Measurements from ENCODE around the gene ARHGAP15.

The ARHGAP15 gene

DNA sequence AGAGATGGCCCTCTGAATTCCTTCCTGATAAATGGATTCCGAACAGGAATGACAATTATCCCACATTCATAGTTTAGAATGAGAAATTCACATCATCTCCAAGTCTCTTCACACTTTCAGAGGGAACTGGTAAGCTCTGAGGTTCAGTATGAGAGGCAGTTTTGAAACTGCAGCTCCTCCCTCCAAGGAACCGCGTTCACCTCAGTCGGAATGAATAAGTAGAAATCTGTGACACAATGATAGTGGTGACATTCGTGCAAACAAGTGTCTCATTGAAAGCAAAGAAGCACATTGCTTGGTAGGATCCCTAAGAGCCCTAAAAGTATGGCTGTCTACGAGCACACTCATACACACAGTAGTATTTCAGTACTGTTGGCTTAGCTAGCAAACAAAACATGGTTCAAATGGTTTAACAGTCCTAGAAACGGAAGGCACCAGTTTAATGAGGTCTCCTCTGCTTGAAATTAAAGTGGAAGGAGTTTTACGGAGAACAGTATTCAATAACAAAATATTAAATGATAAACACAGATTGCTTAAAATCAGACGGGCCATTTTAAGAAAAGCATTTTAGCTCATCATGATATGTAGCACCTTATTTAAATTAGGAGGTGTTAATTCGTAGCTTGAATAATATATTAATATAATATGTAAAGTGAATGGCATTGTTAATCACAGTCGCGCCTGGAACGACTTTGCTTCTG, 225.0 kb downstream of the ARHGAP15 start:
- FAIRE-seq: no peak

DNA sequence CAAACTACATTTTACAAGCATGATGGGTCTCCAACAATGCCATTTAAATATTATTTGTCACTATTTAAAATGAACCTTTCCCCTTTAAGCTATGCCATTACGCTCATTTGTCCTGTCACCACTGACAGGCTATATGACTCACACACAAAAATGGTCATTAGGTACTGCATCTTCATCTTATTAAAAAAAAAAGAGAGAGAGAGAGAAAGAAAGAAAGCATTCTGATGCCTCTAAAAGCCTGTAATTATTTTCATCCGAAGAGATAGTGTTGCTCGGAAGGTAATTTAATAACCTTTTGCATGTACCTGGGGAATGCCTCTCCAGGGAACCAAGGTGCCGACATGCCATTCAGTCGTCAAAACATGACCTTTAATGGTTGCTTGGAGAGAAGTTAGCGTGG, 226.7 kb downstream of the ARHGAP15 start:
- FAIRE-seq: no peak

DNA sequence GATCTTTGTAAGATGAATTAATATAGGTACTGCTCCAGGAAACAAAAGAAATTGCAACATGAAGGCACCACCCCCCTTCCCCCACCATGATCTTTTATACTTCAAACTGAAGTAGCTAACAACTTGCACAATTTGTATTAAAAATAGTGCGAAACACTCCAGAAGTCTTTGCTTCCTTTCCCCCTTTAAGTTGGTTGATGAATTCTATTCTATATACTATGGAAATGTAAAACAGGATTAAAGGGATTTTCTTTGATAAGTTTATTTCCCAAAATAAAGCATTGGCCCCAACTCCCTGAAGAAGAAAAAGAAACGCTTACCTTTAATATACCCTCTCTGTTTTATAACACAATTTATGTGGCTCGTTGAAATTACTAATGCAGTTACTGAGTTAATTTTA, 227.1 kb downstream of the ARHGAP15 start:
- FAIRE-seq: no peak

DNA sequence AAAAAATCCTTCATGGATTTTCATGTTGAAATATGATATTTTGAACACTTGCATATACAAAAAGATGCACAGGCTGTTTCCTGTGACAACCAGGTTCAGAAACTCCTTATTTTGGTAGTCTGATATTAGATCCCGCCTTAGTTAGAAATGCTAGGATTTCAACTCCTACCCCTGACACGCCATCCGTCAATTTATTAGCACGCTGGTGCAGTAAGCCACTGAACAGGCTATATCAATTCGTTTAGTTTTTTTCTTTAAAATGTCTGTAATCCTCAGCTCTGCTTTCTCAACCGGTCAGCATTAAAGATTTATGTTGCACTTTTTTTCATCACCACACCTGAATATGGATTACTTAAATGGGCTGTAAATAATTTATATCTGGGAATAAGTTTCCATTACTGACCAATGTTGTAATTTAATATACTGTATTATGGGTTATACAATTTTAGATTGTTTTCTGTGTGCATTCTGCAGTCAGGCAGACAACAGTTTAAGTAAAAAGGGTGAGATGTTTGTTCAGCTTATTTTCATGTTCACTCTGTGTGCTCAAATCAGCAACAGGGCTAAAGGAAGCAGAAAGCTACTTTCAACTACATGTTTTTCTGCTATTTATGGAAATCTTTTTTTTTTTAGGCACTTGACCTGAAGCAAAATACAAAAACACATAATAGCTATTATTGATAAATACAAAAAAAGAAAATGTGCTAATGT, 227.7 kb downstream of the ARHGAP15 start:
- no peak for FAIRE-seq

DNA sequence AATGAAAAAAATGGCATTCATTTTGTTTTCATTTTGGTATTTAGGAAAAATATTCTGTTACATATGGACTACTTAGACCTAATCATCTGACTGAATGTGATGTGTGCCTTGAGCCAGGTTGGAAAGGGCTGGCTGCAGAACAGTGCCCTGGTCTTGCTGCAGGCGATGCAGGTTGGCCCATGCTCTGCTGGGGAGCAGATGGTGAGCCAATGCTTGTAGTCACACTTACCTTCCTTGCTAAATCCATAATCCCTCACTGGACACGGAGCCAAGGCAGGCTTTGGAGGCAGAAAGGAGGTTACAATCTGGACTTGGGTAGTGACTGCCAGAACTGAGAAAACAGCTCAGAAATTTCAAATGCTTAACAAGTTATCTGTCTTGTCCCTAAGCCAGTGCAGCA, 228.7 kb downstream of the ARHGAP15 start:
- no peak for FAIRE-seq

DNA sequence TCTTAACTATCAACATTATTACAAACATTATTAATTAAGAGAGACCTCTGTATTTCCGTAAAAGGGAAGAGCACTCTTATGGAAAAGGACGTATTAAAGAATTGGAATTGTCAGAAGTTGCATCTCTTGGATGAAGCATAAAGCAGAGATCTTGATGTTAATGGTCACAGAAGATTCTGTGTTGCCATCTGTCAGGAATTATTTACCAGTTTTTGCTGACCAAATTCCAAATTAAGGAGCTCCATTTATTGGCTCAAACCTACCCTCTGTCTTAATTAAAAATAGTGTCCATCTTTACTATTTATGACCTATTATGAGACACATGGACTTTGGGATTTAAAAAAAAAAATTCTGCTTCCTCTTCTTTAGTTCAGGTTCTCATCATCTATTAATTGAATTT, 232.1 kb downstream of the ARHGAP15 start:
- FAIRE-seq: no peak

DNA sequence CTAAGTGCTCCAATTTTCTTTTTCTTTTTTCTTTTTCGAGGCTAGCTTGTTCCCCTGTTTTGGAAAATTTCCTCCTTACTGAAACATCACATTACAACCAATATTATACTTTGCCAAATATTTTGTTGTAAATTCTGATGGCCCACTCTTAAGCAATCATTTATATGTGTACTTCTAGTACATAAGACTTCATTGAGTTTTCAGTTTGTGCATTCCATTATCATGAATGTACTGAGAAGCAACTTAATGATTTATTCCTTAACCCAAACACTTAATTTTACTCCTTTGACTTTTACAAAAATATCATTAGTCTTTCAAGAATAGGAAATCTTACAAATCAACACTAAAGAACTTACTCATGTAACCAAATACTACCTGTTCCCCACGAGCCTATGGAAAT, 242.4 kb downstream of the ARHGAP15 start:
- no peak for FAIRE-seq

DNA sequence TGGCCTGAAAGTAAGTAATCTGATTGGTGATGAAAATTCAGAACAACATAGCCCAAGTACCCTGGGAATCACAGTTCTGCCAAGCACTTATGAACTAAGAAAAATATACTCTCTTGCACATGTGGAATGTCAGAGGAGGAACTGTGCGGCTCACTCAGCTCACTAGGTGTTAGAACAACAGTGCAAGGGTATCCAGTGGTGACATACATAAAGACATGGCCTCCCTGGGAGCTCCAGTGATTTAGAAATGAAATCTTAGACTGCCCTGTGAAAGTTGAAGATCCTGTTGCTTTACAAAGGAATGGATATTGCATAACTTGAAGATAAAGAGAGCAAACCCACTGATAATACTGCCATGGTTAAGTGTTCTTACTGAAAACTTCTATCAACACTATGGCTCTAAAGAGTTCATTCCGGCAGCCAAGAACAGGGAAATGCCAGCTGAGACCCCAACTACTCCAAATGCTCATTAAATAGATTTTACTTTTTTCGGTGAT, 246.2 kb downstream of the ARHGAP15 start:
- FAIRE-seq: no peak

DNA sequence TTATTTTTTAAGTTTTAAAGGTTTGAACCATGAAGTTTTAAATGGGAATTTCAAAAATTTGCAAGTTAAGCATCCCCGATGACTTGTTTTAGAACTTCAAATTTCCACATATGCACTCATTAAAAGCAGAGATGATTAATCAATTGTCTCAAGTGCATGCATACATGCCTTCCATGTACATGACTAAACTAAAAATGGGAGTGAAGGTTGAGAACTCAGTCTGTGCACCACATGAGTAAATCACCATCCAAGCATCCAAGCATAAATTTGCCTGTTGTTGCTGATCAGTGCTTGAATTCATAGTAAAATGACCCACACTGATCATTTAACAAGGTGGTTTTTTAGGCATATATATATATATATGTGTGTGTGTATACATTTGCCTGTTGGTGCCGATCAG, 249.8 kb downstream of the ARHGAP15 start:
- FAIRE-seq: no peak

DNA sequence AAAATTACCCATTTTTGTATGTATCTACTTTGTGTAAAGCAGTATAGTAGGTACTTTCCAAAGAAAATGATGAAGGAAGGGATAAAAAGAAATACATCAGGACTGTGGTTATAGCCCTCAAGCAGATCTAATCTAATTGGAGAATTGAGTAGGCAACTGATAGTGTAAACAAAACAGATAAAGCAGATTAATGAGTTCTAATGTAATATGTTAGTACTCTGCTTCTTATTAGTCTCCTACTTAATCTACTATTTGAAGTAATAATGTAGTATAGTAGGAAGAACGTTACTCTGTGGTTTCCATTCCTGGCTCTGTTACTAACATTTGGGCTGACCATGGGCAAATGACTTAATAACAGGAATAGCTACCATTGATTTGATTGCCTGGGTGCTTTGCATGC, 250.7 kb downstream of the ARHGAP15 start:
- FAIRE-seq: no peak

DNA sequence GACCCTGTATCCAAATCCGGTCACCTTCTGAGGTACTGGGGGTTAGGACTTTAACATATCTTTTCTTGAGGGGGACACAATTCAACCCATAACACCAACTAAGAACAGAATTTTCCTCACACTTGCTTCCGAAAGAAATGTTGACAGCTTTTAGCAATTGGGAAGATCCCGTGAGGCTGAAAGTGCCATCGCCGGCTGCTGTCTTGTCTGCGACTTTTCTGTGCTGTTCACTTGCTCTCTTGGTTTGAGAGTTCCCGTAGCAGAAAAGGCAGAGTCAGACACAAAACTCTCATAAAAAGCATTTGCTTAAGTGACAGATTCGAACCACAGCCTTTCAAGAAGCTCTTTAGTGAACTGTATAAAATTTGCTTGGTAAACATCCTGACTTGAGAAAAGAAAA, 253.4 kb downstream of the ARHGAP15 start:
- FAIRE-seq: no peak

DNA sequence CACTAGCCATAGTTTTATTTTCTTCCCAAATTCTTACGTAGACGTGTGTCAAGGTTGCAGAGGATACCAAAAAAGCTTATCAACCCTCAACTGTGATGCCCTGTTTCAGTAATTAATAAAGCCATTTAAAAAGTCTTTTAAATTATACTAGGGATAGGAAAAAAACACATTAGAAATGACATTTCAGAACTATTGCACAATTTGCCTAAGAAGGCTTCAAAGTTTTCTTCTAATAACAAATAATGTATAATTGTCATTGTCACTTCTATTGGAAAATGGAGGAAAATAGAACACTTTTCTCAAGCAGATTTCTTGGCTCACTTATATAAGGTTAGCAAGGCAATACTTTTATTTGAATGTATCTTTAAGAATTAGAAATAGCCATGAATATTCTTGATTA, 253.8 kb downstream of the ARHGAP15 start:
- FAIRE-seq: no peak

DNA sequence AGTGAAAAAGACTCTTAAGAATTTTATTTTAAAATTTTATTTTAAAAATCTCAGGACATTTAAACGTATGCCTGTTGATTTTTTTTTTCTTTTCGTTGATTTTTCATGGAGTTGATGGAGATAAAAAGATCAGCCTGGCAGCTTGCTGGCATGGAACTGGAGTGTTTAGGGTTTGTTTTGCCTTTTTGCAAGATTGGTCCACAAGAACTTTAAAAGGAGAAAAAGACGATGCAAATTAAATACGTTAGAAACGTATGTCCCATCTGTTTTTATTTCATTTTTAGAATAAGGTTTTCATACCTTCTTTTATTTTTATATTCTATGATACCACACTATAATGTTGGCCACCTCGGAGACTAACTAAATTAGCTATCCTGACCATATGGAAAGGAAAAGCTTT, 254.9 kb downstream of the ARHGAP15 start:
- FAIRE-seq: no peak

DNA sequence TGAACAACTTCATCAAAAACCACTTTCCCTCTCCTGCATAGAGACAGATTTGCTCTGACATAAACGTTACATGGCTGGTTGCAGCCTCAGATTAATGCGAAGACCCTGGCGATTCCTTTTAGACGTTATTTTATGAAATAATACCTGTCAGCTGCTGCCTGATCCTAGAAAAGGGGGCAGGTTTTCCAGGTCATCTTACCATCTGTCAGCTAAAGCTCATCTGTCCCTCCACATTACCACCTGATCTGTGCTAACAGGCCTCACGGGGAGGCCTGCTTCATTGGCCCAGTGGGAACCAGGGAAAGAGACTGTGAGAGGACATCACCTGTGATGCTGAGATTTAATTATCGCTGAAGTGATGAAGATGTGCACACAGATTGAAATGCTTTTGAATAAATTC, 261.0 kb downstream of the ARHGAP15 start:
- FAIRE-seq: no peak

DNA sequence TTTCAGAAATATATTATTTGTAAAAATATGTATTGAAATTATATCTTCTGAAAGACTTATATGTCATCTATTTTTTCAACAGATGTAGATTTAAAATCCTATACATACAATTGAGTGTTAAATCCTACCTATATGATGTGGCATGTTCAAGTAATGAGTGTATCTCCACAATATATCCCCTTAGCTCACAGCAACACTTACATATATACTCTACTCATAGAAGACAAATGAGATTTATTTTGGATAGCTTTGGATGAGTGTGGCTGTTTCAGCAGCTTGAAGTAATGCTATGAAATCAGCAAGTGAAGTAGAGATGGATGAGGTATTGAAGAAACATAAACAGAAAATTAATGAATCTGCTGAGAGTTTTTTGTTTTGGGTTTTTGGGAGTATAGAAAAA, 263.1 kb downstream of the ARHGAP15 start:
- FAIRE-seq: no peak

DNA sequence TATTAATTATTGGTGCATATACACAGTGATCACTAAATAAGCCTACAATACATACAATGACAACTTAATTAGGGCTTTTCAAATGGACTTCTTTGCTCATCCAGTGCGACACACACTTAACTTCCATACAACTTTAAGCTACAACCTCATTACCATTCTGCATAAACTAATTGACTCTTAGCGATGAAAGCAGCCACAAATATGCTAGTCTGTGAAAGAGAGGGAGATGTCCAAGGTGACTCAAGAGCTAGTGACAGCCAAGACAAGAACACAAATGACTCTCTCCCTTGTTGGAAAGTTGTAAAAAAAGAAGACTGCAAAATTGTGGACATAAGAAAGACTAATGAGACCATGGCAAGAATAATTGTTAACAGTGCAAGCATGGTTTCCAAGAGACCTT, 264.8 kb downstream of the ARHGAP15 start:
- no peak for FAIRE-seq

DNA sequence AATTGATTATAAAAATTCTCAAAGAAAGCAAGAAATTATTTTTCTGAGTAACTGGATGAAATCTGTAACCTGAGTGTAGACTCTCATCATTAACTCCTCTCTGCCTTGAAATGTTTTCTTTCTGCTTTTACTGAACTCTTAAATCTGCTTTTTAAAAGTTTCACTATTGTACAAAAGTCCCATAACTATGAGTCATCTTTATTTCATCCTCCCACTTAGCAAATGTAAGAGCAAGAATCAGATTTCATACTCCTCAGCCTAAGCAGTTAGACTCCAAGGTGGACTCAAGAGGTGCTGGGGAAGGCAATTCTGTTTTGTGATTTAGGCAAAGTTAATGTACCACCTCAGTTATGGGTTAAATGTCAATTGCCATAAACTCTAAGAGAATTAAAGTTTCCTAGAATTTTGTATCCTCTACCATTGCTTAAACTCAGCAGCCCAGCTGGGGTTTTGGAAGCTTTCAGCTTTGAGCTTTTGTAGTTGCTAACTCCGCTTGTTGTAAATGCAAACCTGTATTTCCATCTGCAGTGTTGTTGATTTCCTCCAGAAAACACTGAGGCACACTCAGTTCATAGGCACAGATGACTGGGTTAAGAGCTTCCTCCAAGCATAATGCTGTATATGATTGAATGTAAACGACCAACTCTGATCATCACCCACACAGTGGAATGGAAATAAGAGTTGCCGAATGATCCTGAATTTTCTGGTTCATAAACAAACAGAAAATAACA, 268.8 kb downstream of the ARHGAP15 start:
- no peak for FAIRE-seq

DNA sequence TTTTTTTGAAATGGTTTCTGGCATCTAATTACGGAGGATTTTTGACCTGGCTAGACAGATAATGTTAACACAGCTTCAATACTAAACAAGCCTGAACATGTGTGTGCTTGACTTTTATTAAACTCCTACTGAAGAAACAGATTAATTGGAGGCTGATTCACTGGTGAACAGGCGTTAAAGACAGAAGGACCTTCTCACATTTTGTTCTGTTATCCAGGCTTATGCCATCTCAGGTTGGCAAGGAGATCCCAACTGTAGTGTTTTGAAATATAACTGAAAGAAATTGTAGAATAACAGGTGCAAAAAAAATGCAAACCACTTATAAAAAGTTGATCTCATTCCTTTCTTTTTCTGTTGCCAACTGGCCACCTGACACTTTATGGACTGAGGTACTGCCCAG, 269.6 kb downstream of the ARHGAP15 start:
- no peak for FAIRE-seq

DNA sequence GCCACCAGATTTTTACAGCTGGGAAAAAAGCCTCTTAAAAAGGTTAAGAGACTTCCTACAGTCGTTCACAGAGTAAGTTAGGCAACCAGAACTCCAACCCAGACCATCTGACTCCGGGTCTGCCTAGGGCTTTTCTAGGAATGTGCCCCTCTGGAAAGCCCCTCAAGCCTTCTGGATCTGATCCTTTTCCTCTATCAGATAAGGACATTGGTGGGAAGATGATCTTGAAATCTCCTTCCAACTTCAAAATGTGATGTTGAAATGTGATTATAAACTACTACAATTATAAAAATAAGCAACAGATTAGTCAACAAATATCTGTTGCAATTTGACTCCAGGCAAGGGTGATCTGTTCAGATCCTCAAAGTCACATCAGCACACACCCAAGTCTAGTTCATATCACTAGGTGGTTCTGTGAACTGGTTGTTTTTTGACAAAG, 270.4 kb downstream of the ARHGAP15 start:
- FAIRE-seq: no peak

DNA sequence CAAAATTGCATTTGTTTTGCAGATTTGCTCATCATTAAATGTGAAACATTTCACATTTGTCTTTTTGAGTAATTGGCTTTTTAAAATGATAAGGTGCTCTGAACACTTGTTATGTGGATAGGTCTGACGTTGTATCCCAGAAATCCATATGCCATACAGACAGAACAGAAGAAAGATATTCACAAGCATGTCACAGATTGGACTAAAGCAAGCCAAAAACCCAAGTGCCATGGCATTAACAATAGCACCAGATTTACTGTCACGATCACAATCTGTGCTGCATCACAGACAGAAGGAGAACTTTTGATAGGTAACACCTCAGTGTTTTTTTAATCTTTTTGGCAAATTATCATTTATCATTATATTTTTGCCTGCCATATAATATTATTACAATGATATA, 272.6 kb downstream of the ARHGAP15 start:
- no peak for FAIRE-seq

DNA sequence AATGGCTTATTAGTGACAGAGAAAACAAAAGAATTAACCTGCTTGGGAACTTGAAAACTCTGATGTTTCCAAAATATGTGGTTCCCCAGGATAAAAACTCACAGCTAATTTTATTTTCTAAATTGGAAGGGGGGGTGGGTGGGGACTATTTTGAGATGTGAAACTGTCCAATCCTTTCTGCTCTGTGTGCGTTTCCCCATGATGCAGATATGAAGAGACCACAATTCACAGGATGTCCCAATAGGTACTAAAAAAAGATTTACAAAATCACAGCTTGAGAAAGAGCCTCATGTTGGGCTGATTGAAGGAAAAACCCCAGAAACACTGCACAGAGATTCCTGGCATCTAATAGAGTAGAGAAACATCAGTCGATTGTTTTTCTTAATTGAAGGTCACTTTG, 273.2 kb downstream of the ARHGAP15 start:
- no peak for FAIRE-seq

DNA sequence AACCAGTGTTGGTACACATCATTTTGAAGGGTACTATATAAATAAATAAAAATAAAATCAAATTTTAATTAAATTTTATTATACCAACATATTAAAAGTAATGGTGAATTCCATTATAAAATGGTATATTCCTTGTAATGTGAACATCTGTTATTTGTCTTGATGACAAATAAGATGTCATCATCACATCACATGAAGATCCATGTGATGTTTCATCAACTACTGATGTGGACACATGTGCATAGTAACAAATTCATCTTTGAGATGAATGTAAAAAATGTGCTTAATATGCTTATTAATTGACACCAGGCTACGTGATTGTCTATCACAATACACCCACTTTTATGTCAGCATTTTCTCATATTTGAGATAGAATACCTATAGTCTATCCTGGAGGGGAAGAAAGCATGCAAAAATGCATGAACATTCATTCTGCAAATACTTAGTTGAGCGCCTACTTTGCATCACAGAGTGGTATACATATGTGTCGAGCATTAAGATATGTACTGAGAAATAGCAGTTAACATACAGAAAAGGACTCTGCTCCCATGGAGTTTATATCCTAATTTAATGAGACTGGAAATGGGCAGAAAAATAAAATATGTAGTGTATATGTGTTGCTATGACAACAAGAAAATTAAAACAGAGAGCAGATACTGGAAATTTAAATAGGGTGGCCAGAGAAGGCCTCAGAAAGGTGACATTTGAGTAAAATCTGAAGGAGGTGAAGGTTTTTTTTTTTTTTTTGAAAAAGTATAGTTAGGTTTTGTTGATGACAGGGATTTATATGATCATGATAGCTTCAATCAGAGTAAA, 281.1 kb downstream of the ARHGAP15 start:
- peak; percentile 66 for FAIRE-seq

DNA sequence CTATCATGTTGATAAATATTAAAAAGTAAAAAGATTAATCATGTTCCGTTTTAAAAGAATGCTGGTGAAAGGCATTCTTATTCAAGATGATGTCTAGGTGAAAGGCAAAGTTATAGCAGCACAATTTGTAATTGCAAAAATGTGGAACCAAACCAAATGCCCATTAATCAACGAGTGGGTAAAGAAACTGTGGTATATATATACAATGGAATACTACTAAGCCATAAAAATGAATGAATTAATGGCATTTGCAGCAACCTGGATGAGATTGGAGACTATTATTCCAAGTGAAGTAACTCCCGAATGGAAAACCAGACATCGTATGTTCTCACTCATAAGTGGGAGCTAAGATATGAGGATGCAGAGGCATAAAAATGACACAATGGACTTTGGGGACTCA, 286.4 kb downstream of the ARHGAP15 start:
- FAIRE-seq: no peak

All from G401.6 (cell line).